ENCODE measurements around the gene CIITA.
A peak's percentile ranks its signal among the peaks of the same experiment; 100 is the strongest.
"Not testable (repeated sequence)": the region's sequence is repeated elsewhere in the genome, so short reads cannot be mapped to it uniquely, and the experiment has no call there.

The CIITA gene

GRCh38 chr16:10918294-10919002 lies 41.4 kb downstream of the CIITA start:
- DNase-seq (ENCODE audit: low spot score): peak; percentile 91

DNA sequence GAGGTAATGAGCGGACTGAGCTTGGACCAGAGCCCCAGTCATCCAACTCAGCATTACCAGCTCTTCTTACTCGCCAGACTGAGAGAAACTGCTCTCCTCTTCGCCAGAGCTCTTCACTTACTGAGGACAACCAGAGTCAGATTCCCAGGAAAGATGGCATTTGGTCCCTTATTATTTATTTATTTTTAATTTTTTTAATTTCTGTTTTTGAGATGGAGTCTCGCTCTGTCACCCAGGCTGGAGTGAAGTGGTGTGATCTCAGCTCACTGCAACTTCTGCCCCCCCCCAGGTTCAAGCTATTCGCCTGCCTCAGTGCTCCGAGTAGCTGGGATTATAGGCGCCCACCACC lies 42.0 kb downstream of the CIITA start:
- DNase-seq (ENCODE audit: low spot score): no peak

DNA sequence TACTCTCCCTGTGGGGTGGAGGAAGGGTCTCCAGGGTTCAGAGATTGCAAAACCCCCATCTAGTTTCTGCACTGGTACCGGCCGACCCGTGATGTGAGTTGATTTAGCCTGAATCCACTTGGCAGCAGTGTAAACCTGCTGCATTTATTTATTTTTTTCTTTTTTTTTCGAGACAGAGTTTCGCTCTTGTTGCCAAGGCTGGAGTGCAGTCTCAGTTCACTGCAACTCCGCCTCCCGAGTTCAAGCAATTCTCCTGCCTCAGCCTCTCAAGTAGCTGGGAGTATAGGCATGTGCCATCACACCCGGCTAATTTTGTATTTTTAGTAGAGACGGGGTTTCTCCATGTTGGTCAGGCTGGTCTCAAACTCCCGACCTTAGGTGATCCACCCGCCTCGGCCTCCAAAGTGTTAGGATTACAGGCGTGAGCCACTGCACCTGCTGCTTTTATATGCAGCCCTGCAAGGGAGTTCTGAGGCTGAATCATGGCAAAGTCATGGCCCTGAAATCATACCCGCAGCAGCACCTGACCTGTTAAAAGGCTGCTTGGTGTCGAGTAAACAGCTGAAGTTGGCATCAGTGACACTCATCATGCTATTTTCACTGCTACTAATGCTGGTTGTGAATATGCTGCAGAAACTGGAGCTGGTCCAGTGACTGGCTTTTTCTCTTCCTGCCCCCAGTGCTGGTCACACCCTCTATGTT lies 43.9 kb downstream of the CIITA start:
- no peak for DNase-seq (ENCODE audit: low spot score)

DNA sequence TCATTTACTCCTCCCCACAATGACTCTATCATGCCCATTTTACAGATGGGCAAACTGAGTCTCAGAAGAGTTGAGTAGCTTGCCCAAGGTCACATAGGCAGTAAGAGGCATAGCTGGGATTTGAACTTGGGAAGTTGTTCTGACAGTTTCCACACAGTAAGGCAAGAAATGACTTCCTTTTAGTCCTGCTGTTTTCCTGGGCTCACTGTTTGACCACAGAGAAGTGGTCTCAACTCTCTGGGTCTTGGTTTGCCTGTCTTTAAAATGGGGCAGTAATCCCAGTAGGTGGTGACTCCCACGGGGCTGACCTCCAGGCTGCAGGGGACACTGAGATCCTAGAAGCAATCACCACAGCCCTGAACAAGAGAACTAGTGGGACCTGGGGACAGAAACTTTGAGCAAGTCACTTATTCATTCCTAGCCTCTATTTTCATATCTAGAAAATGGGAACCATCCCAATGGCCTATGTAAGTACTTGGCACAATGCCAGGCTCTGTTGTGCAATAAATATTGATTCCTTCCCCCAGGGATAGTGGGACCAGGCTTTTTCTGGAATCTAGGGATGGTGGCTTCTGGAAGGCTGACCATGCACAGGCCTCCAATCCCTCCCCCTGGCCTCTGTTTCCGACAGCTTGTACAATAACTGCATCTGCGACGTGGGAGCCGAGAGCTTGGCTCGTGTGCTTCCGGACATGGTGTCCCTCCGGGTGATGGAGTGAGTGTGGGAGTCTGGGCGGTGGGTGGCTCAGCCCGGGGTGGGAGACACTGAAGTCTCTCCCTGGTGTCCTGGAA lies 44.7 kb downstream of the CIITA start:
- DNase-seq (ENCODE audit: low spot score): no peak

- DNase-seq (ENCODE audit: low spot score): peak; percentile 59
Measured at GRCh38 chr16:10922328-10923145, 45.5 kb downstream of the CIITA start.

DNA sequence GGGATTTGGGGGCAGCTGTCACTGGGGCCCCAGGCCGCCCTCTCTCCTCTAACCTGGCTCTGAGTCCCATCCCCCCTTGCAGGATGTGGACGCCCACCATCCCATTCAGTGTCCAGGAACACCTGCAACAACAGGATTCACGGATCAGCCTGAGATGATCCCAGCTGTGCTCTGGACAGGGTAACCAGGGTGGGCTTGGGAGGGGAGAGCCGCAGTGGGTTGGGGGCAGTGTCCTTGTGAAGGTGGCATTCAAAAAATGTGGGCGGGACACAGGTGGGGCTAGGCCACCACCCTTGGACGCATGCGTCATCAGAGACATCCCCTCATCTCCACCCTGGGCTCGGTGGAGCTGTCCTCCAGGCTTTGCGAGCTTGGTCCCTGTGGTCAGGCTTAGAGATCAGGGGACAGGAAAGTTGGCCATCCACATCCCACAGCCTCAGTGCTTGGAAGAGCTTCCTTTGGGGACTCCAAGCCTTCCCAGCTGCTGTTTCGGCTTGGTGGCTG lies 46.2 kb downstream of the CIITA start:
- DNase-seq (ENCODE audit: low spot score): no peak

GRCh38 chr16:10923650-10924214 lies 46.7 kb downstream of the CIITA start:
- DNase-seq (ENCODE audit: low spot score): peak; percentile 38

GRCh38 chr16:10925285-10925684 lies 48.3 kb downstream of the CIITA start:
- DNase-seq (ENCODE audit: low spot score): not testable (repeated sequence)

- DNase-seq (ENCODE audit: low spot score): no peak
Measured at GRCh38 chr16:10926094-10926493, 49.1 kb downstream of the CIITA start.

DNA sequence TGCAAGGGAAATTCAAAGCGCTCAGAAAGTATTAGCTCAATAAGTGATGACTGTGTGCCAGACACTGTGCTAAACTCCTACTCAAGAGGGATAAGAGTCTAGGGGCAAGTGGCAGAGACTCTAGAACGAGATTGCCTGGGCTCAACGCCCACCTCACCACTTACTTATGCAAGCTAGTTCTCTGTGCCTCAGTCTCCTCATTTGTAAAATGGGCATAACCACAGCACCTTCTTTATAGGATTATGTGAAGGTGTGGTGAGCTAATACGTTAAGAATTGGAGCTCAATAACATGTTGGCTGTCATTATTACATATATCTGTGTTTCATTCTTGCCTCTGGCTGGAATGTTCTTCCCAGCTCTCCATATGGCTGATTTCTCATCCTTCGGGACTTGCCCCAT lies 49.9 kb downstream of the CIITA start:
- no peak for DNase-seq (ENCODE audit: low spot score)

DNA sequence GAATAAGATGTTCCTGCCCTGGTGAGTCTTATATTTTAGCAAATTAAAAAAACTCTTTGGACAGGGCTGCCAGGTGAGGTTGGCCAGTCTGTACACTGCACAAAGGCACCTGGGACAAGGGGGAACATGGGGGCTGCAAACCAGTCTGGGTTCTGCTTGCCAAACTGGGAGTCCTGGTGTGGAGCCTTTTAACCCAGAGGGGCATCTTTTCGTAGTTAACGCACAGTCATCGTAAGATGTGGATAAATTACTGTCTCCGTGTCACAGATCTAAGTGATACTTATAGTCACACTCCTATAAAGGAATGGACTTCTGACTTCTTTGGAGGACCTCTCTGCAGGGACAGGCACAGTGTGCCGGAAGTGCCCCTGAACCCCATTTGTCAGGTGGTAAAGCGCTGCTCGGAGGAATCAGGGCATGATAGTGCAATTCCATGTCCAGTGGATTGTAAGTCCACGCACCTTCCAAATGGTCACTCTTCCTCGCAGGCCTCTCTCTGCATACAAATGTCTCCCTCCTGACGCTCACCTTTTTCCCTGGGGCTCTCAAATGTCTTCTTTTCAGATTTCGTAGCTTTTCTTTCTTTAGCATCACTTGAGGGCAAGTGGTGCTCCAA lies 50.6 kb downstream of the CIITA start:
- DNase-seq (ENCODE audit: low spot score): no peak

- not testable (repeated sequence) for DNase-seq (ENCODE audit: low spot score)
Measured at GRCh38 chr16:10929097-10929496, 52.1 kb downstream of the CIITA start.

- DNase-seq (ENCODE audit: low spot score): no peak
Measured at GRCh38 chr16:10929853-10930754, 53.1 kb downstream of the CIITA start.

DNA sequence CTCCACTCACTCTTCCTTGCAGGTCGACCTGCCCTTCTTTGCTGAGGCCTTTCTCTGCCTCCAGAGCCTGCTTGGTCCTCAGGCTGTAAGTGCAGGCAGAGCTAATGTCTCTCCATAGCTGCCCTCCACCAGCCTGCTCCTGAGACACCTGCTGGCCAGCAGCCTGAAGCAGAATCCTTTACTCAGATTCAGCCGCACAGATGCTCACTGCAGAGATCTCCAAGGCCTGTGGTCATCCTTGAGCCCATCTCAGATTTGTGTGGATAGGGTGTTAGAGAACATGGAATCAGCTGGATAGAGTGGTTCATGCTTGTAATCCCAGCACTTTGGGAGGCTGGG lies 53.7 kb downstream of the CIITA start:
- DNase-seq (ENCODE audit: low spot score): no peak

GRCh38 chr16:10931134-10931533 lies 54.1 kb downstream of the CIITA start:
- no peak for DNase-seq (ENCODE audit: low spot score)

GRCh38 chr16:10931977-10932632 lies 55.1 kb downstream of the CIITA start:
- no peak for DNase-seq (ENCODE audit: low spot score)

DNA sequence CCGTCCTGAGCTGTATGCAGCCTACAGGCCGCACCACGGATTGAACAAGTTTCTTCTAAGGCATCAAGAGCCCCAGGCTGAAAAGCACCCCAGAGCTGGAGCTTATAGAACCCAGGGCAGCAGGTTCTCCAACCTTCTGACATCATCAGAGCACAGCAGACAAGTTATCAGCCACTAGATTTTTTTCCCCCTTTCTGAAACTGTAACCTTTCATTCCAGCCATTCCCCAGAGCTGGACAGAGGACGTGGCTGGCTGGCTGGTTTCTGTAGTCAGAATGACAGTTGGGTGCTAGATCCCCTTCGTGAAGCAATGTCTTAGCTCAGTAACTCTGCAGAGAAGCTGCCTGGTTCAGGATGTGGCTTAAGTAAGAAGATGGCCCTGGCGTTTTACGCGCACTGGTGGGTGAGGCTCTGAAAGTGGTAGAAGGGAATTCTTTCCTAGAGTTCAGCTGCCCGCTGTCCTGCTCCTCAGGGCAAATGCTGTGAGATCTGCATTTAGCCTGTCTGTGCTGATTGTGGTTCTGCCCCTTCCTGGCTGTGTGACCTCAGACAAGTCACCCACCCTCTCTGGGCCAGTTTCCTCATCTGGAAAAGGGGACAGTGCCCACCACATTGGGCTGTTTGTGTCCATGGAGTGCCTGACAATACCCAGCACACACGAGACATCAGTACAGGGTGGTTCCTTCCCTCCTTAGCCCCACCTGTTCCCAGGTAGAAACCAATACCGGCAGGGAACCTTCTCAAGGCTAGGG lies 56.1 kb downstream of the CIITA start:
- DNase-seq (ENCODE audit: low spot score): no peak

DNA sequence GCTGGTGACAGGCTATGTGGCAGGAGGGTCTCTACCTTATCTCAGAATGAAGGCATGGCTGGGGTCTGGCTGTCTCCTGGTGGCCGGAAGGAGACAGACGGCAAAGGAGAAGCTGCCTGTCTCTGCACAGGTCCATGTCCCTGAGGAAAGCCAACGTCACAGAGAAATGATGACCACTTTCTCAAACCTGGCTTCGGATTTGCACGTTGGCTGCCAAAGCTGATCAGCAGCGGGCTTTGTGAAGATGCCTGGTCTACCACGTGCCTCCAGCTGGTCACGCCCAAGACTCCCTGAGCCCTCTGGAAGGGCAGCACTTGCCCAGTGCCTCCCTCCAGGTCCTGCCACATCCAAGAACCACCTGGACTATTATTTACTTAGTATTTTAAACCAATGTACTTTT lies 56.9 kb downstream of the CIITA start:
- DNase-seq (ENCODE audit: low spot score): no peak

All from AG08395 (cell line).